ENCODE measurements around the gene GTSE1.

DNA sequence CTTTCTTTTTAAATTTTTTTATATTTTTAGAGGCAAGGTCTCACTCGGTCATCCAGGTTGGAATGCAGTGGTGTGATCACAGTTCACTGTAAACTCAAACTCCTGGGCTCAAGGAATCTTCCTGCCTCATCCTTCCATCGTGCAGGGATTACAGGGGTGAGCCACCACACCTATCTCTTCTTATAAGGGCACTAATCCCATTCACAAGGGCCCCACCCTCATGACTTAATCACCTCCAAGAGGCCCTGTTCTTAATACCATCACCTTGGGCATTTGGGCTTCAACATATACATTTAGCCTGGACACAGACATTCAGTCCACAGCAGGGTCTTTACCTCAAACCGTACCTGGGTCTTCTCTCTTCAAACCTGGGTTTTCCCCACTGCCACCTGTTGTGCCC, 4.5 kb upstream of the GTSE1 start:
- TF ChIP-seq, protein P1, sequence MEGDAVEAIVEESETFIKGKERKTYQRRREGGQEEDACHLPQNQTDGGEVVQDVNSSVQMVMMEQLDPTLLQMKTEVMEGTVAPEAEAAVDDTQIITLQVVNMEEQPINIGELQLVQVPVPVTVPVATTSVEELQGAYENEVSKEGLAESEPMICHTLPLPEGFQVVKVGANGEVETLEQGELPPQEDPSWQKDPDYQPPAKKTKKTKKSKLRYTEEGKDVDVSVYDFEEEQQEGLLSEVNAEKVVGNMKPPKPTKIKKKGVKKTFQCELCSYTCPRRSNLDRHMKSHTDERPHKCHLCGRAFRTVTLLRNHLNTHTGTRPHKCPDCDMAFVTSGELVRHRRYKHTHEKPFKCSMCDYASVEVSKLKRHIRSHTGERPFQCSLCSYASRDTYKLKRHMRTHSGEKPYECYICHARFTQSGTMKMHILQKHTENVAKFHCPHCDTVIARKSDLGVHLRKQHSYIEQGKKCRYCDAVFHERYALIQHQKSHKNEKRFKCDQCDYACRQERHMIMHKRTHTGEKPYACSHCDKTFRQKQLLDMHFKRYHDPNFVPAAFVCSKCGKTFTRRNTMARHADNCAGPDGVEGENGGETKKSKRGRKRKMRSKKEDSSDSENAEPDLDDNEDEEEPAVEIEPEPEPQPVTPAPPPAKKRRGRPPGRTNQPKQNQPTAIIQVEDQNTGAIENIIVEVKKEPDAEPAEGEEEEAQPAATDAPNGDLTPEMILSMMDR (conservative IDR thresholded peaks at IDR 0.05; ENCODE audit: low read depth, low read length) = no peak
- TF ChIP-seq EZH2 (IDR thresholded peaks at IDR 0.05; ENCODE audit: borderline replicate concordance, low read depth, low read length, poor library complexity, severe bottlenecking) = no peak

Data from A673 (cell line).